Lower leg skin (tissue), 4 donors: ENCODE measurements around the gene GARIN3. TPM values are rescaled to one million over a fixed set of nuclear protein-coding genes. Genes with fewer than 3 reads are reported as not detected.
A peak's percentile ranks its signal among the peaks of the same experiment; 100 is the strongest.

Experiments
- DNase-seq, 2 donors: peaks; one replicate each; pipeline ENCODE4 v3.0.0-alpha.2; 2019; ENCODE audit warnings: low spot score in 2 of 2
- H3K4me3 ChIP-seq: fragments of 200-600 bp; sonication (generic); 2 replicates; pipeline ENCODE4 v1.5.1; 2017; ENCODE audit warnings: mild to moderate bottlenecking, low read depth; ENCODE audit not compliant: poor library complexity, severe bottlenecking
- CTCF ChIP-seq, 3 donors: fragments of 450-650 bp; IDR thresholded peaks; one replicate each; pipeline ENCODE4 v1.5.1; 2016; ENCODE audit warnings: antibody characterized with exemption in 3 of 3, mild to moderate bottlenecking in 3 of 3, moderate library complexity in 2 of 3
- POLR2A ChIP-seq, 2 donors: fragments of 450-650 bp; IDR thresholded peaks; one replicate each; pipeline ENCODE4 v1.6.1; 2016 to 2017; ENCODE audit warnings: antibody characterized with exemption in 2 of 2, mild to moderate bottlenecking in 1 of 2, moderate library complexity in 1 of 2
- WGBS, 2 donors: methylation state at CpG; one replicate each; pipeline ENCODE4 v1.1.5; 2018; 5-methylcytosine and 5-hydroxymethylcytosine counted together
- intact Hi-C: fragments of 100-400 bp; cut with DNase I; formaldehyde crosslinking; loops from one replicate; pipeline ENCODE4 v1.15.0; 2023; ENCODE audit warnings: low total_unique reads
- total RNA-seq, 4 donors: library from RNA; depleted of rRNA; stranded (reverse); fragments of >200 nt; gene quantifications; one replicate each; pipeline ENCODE4 v1.1.0, GENCODE V29; 2016

The GARIN3 gene
- total RNA-seq, 4 donors from 2014 or later, result not detected

- WGBS, 2 donors, result 71 to 73% methylated on average over 3 of the region's 3 CpGs
- TF ChIP-seq CTCF (IDR thresholded peaks at IDR 0.05), result no peak
- TF ChIP-seq POLR2A (IDR thresholded peaks at IDR 0.05), result no peak
- no peak overlapping the region for H3K4me3 ChIP-seq
- intact Hi-C loops, result no loop called here
- DNase-seq, result peak in 1 of 2 donors; percentile 62
Measured at GRCh38 chr5:157150995-157151394, 15.1 kb downstream of the GARIN3 start.

- peak; percentile 55 to 89 for DNase-seq
- intact Hi-C loops, result no loop called here
- TF ChIP-seq CTCF (IDR thresholded peaks at IDR 0.05), result peak in 1 of 3 donors; percentile 37
- no peak for TF ChIP-seq POLR2A (IDR thresholded peaks at IDR 0.05)
- H3K4me3 ChIP-seq, result no peak overlapping the region
- 74 to 76% methylated on average over 14 of the region's 14 CpGs for WGBS, 2 donors
Measured at GRCh38 chr5:157148734-157149615, 17.1 kb downstream of the GARIN3 start.

- 5 to 8% methylated on average over 33 of the region's 33 CpGs for WGBS, 2 donors
- TF ChIP-seq CTCF (IDR thresholded peaks at IDR 0.05), result no peak
- TF ChIP-seq POLR2A (IDR thresholded peaks at IDR 0.05), result no peak
- peak overlapping the region; percentile 28 for H3K4me3 ChIP-seq
- peak; percentile 50 to 89 for DNase-seq
- intact Hi-C loops, result no loop called here
Measured at GRCh38 chr5:157143127-157143971, 22.7 kb downstream of the GARIN3 start.

GRCh38 chr5:157142317-157143126 lies 23.5 kb downstream of the GARIN3 start, which contains the start of gene MED7:
Gene MED7, minus strand, starts transcription at chr5:157142865. Its CDS starts 3,434 bp downstream, at chr5:157139431.
- TF ChIP-seq CTCF (IDR thresholded peaks at IDR 0.05) (no peak), POLR2A (IDR thresholded peaks at IDR 0.05) (peak in 1 of 2 donors; percentile 58)
- intact Hi-C loops, result no loop called here
- DNase-seq, result peak; percentile 96 to 98
- H3K4me3 ChIP-seq, result peak within 1 kb of the TSS; percentile 92
- 0% methylated on average over 48 of the region's 48 CpGs for WGBS, 2 donors

- peak in 1 of 2 donors; percentile 45 for DNase-seq
- H3K4me3 ChIP-seq, result no peak overlapping the region
- intact Hi-C loops, result no loop called here
- TF ChIP-seq POLR2A (IDR thresholded peaks at IDR 0.05) (no peak), CTCF (IDR thresholded peaks at IDR 0.05) (no peak)
- WGBS, 2 donors, result 87 to 99% methylated on average over 6 of the region's 6 CpGs
Measured at GRCh38 chr5:157137691-157138090, 28.4 kb downstream of the GARIN3 start.
